ENCODE results near the gene CREB1.
"Not testable (repeated sequence)": the region's sequence is repeated elsewhere in the genome, so short reads cannot be mapped to it uniquely, and the experiment has no call there.

The CREB1 gene

GRCh38 chr2:207619764-207620203 lies 90.0 kb downstream of the CREB1 start:
- DNase-seq = no peak

- no peak for DNase-seq
Observed at GRCh38 chr2:207621501-207622039, 91.8 kb downstream of the CREB1 start.

DNA sequence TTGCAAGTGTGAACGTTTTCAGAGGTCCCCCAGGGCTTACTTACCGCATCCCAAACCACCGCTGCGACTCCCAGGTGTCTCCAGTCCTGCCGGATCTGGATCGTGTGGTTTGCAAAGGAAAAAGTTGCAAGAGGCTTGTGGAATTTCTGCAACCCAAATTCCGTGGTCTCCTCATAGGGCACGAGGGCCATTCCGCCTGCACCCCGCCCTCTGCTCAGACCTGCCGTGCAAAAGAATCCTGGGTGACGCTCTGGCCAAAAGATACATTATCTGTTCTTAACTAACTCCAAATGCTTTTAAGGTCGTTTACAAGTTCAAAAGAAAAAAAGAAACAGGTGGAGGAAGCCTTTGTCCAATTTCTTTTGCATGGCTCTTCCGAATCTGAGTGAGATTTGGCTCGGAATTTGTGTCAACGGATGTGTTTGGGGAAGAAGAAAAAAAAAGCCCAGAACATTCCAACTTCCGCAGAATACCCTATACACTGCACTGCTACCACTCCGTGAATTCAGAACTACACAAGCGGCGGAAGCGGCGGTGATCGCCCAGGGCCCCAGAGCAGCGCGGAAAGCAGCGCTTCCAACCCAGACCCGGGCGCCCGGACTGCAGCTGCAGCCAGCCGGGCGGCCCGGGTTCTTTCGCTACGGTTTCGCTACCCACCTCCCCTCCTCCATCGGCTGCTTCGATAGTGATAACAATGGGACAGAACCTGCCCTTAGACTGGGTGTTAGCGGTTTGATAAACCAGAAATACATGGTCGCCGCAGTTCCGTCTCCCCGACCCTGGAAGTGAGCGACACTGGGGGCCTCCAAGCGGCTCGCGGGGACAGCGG lies 94.6 kb downstream of the CREB1 start:
- DNase-seq = no peak

GRCh38 chr2:207625014-207625907 lies 95.5 kb downstream of the CREB1 start, which contains the start of gene METTL21A:
METTL21A (minus strand) TSS chr2:207625394; CDS start chr2:207624375, 1,019 bp downstream.
- peak; percentile 47 for DNase-seq

DNA sequence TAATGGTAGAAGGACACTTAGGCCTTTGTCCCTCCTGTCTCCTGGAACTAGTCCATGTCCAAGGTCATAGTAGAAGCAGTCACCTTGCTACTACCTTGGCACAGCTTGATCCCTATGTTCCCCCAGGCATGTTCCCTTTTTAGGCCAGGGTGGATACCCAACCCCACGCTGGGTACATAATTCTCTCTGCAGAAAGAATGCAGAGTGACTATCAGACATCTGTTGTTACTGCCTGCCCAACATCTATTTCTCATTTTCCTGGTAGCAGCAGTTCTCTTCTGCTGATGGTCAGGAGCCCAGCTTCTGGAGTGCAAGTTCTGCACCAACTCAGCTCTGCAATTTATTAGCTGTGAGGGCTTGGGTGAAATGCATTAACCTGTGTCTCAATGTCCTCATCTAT lies 99.8 kb downstream of the CREB1 start:
- no peak for DNase-seq

DNA sequence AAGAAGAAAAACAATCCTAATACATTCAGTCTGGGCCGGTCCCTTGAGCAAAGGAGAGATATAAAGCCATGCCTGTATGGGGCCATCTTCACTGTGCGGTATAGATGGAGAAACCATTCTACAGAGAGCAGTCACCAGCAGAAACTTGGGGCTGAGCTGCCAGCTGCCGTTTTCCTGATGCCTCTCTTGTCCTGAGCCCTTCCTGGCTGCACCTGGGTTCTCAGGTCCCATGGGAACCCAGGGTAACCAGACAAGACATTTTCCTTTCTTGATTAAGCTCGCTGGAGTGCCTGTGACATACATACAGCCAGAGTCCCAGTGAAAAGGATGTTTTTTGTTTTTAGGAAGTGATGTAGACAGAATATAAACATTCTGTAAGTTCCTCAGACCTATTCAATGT lies 100.7 kb downstream of the CREB1 start:
- no peak for DNase-seq

- DNase-seq = no peak
Observed at GRCh38 chr2:207632575-207633493, 103.1 kb downstream of the CREB1 start.

GRCh38 chr2:207633686-207634085 lies 103.9 kb downstream of the CREB1 start:
- no peak for DNase-seq

- DNase-seq = no peak
Observed at GRCh38 chr2:207635468-207636200, 105.9 kb downstream of the CREB1 start.

- not testable (repeated sequence) for DNase-seq
Observed at GRCh38 chr2:207639288-207639687, 109.5 kb downstream of the CREB1 start.

- no peak for DNase-seq
Observed at GRCh38 chr2:207640160-207640559, 110.4 kb downstream of the CREB1 start.

- DNase-seq = no peak
Observed at GRCh38 chr2:207640661-207641060, 110.9 kb downstream of the CREB1 start.

DNA sequence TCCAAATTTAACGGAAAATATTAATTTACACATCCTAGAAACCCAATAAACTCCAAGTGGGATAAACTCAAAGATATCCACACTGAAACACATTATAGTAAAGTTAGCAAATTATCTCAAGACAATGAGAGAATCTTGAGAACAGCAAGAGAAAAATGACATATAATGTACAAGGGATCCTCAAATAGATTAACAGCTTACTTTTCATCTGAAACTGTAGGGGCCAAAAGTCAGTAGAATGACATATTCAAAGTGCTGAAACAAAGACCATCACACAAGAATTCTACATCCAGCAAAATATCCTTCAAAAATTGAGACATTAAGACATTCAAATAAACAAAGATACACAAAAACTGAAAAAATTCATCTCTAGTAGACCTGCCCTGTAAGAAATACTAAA lies 114.1 kb downstream of the CREB1 start:
- no peak for DNase-seq

DNA sequence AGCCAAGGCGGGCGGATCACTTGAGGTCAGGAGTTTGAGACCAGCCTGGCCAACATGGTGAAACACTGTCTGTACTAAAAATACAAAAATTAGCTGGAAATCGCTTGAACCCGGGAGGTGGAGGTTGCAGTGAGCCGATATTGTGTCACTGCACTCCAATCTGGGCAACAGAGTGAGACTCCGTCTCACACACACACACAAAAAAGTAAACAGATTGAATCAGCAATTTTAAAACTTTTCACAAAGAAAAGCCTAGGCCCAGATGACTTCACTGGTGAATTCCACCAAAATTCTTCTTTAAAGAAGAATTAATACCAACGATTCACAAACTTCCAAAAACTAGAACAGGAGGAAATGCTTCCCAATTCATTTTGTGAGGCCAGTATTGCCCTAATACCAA lies 116.8 kb downstream of the CREB1 start:
- DNase-seq = not testable (repeated sequence)
